Endothelial cell of umbilical vein (primary cell): ENCODE data around the gene NHLRC1. TPM values are rescaled to one million over a fixed set of nuclear protein-coding genes. Genes with fewer than 3 reads are reported as not detected.

Source experiments
- BruUV-seq: library from RNA; stranded (reverse); fragments of 400-500 nt; replicated peaks from 2 replicates; lab custom pipeline; 2021; lab: Mats Ljungman, UMichigan
- CTCF ChIA-PET: fragments of 300-600, 350-600 bp; sonication (Branson Sonifier 250); formaldehyde crosslinking; loops from one replicate; lab custom pipeline; 2021; ENCODE audit warnings: antibody characterized with exemption, inconsistent platforms; lab: Charles Lee
- POLR2A ChIA-PET: fragments of 300-600, 350-600 bp; sonication (Branson Sonifier 250); formaldehyde crosslinking; loops from one replicate; lab custom pipeline; 2021; ENCODE audit warnings: antibody characterized with exemption, inconsistent platforms; lab: Charles Lee
- DNase-seq: peaks from one replicate; pipeline ENCODE4 v3.0.0-alpha.2; 2011; ENCODE audit warnings: low read depth, low spot score
- FAIRE-seq: peaks from 2 replicates; lab custom pipeline; 2011; peaks lifted over from hg19 to GRCh38; lab: Jason Lieb, UNC
- H2AFZ ChIP-seq: 2 replicates; pipeline ENCODE4 v1.6.0; 2012; ENCODE audit warnings: low read depth, low read length, control low read depth, inconsistent platforms
- H3K27ac ChIP-seq: 2 replicates; pipeline ENCODE4 v1.5.1; 2011; ENCODE audit warnings: low read depth, mild to moderate bottlenecking, control low read depth, low read length, moderate library complexity; ENCODE audit not compliant: insufficient read depth
- H3K27me3 ChIP-seq, 2 experiments: 2 replicates each; pipeline versions ENCODE4 v1.6.0 to v1.6.1; 2011; ENCODE audit warnings: low read length in 2 of 2, mixed read lengths in 1 of 2; ENCODE audit not compliant: control insufficient read depth in 2 of 2, insufficient read depth in 2 of 2
- H3K36me3 ChIP-seq, 2 experiments: 2 replicates in 1 of 2; 3 replicates in 1 of 2; pipeline ENCODE4 v1.5.1; 2011; ENCODE audit warnings: low read length in 2 of 2, mild to moderate bottlenecking in 1 of 2, moderate library complexity in 1 of 2; ENCODE audit not compliant: control insufficient read depth in 2 of 2, insufficient read depth in 2 of 2; ENCODE audit errors: extremely low read depth in 1 of 2
- H3K4me1 ChIP-seq: 3 replicates; pipeline ENCODE4 v1.5.1; 2011; ENCODE audit warnings: mild to moderate bottlenecking, low read length; ENCODE audit not compliant: control insufficient read depth, insufficient read depth; ENCODE audit errors: extremely low read depth
- H3K4me2 ChIP-seq: 2 replicates; pipeline ENCODE4 v1.6.1; 2011; ENCODE audit warnings: low read length, control low read depth, mixed read lengths; ENCODE audit not compliant: insufficient read depth
- H3K4me3 ChIP-seq, 3 experiments: fragments of 200-600 bp in 1 of 3; sonication (generic), shearing (Covaris generic) in 1 of 3; replicated peaks in 1 of 3; 2 replicates each; pipeline ENCODE4 v1.5.1; 2011 to 2016; ENCODE audit warnings: control low read depth in 3 of 3, low read length in 3 of 3, mild to moderate bottlenecking in 2 of 3, inconsistent platforms in 1 of 3, low read depth in 1 of 3, moderate library complexity in 1 of 3; ENCODE audit not compliant: insufficient read depth in 1 of 3
- H3K79me2 ChIP-seq: 2 replicates; pipeline ENCODE4 v1.6.0; 2012; ENCODE audit warnings: low read length, inconsistent platforms; ENCODE audit not compliant: control insufficient read depth, insufficient read depth
- H3K9ac ChIP-seq: replicated peaks from 2 replicates; pipeline ENCODE3; 2011; ENCODE audit warnings: low read length, control low read depth; ENCODE audit not compliant: insufficient read depth; ENCODE audit errors: extremely low read depth
- H3K9me1 ChIP-seq: replicated peaks from 3 replicates; pipeline ENCODE4 v1.6.0; 2011; ENCODE audit warnings: mild to moderate bottlenecking, low read length; ENCODE audit not compliant: control insufficient read depth, insufficient read depth; ENCODE audit errors: extremely low read depth
- H3K9me3 ChIP-seq: replicated peaks from 2 replicates; pipeline ENCODE4 v1.5.1; 2012; ENCODE audit warnings: low read length, inconsistent platforms; ENCODE audit not compliant: control insufficient read depth, insufficient read depth
- H4K20me1 ChIP-seq: replicated peaks from 2 replicates; pipeline ENCODE3; 2011; ENCODE audit warnings: mild to moderate bottlenecking, low read length; ENCODE audit not compliant: control insufficient read depth, insufficient read depth; ENCODE audit errors: extremely low read depth
- EZH2 ChIP-seq: IDR thresholded peaks from 2 replicates; pipeline ENCODE4 v1.6.1; 2012; ENCODE audit warnings: borderline replicate concordance, low read depth, mild to moderate bottlenecking, moderate library complexity, low read length, inconsistent platforms; ENCODE audit not compliant: severe bottlenecking
- FOS ChIP-seq: IDR thresholded peaks from 2 replicates; pipeline ENCODE4 v1.6.1; 2011; ENCODE audit warnings: mild to moderate bottlenecking, low read length, moderate library complexity, borderline replicate concordance; ENCODE audit not compliant: insufficient read depth
- GATA2 ChIP-seq: IDR thresholded peaks from 2 replicates; pipeline ENCODE4 v1.7.0; 2011; ENCODE audit warnings: low read depth, mild to moderate bottlenecking, moderate library complexity, mixed read lengths, low read length; ENCODE audit not compliant: insufficient read length, insufficient read depth
- JUN ChIP-seq: IDR thresholded peaks from 2 replicates; pipeline ENCODE4 v1.6.1; 2011; ENCODE audit warnings: borderline replicate concordance, low read depth; ENCODE audit not compliant: insufficient read length, insufficient read depth
- MAX ChIP-seq: IDR thresholded peaks from 2 replicates; pipeline ENCODE4 v1.6.1; 2011; ENCODE audit not compliant: insufficient read depth, insufficient read length
- MYC ChIP-seq: IDR thresholded peaks from one replicate; pipeline ENCODE4 v1.6.1; 2011; ENCODE audit warnings: mild to moderate bottlenecking, low read depth, low read length
- POLR2A ChIP-seq: IDR thresholded peaks from 2 replicates; pipeline ENCODE4 v1.6.1; 2012; ENCODE audit warnings: low read depth, mild to moderate bottlenecking, control low read depth, low read length
- POLR2AphosphoS5 ChIP-seq: IDR thresholded peaks from 2 replicates; pipeline ENCODE4 v1.6.1; 2012; ENCODE audit warnings: low read depth, mild to moderate bottlenecking, control low read depth, low read length, moderate library complexity; ENCODE audit not compliant: insufficient read depth
- dilution Hi-C: fragments of 300-500 bp; cut with MboI; formaldehyde crosslinking; loops from one replicate; pipeline ENCODE4 v1.15.0; 2019; ENCODE audit warnings: low sequenced_read_pairs; ENCODE audit not compliant: extremely low pct_ligation_motif_present
- intact Hi-C: fragments of 100-400 bp; cut with micrococcal nuclease; formaldehyde crosslinking; loops from one replicate; pipeline ENCODE4 v1.10.0; 2022
- polyA plus RNA-seq, 4 experiments: library from polyadenylated mRNA; depleted of rRNA in 3 of 4; stranded (reverse) in 3 of 4; unstranded in 1 of 4; fragments of >200 nt; gene quantifications; 2 replicates each; pipeline versions ENCODE4 v1.2.1 to v1.2.3, GENCODE V29; 2011 to 2012; ENCODE audit warnings: missing spikeins in 1 of 4
- total RNA-seq: library from RNA; stranded (reverse); gene quantifications from 2 replicates; pipeline ENCODE4 v1.2.3, GENCODE V29; 2021
- TF ChIP-seq, protein P1 (sequence below), 2 donors: IDR thresholded peaks; 1 replicate in 1 of 2; 2 replicates in 1 of 2; pipeline ENCODE4 v1.5.1; 2011; ENCODE audit warnings: low read length in 2 of 2, mild to moderate bottlenecking in 2 of 2, moderate library complexity in 2 of 2, control low read depth in 1 of 2, inconsistent platforms in 1 of 2, low read depth in 1 of 2; ENCODE audit not compliant: insufficient read depth in 1 of 2; ENCODE audit errors: extremely low read depth in 1 of 2

NHLRC1 gene
- total and polyA plus RNA-seq, 2 donors (not counting 3 experiments of a cell fraction or from before 2014, with no cell fraction given): 1.7 to 2.3 TPM

DNA sequence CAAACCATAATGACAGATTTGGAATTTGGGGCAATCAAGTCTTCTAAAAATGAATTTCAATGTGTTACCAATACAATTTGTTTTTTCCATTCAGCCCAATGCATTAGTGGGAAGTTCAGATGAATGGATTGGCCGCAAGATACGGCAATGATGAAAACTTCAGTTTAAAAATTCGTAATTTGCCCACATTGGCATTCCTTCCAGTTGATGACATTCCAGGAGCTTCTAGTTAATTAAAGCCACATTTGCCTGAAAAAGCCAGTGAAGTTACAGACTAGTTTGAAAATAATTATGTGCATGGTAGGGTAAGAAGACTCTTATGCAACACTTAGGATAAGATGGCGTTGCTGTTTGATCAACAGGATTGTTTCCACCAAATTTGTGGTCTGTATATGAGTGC is 46.2 kb downstream of the NHLRC1 start:
- FAIRE-seq (no peak), DNase-seq (no peak)
- Histone ChIP-seq H2AFZ (no peak overlapping the region), H3K4me2 (no peak overlapping the region), H4K20me1 (no peaks in the 10 kb centered on the region), H3K9me1 (no peaks in the 10 kb centered on the region), H3K27ac (no peak overlapping the region), H3K79me2 (no peaks in the 10 kb centered on the region), H3K4me3 (no peak overlapping the region), H3K9me3 (no peaks in the 10 kb centered on the region), H3K9ac (no peak overlapping the region), H3K36me3 (no peaks in the 10 kb centered on the region), H3K27me3 (peaks cover 3% of the 10 kb centered on the region in 2 experiments), H3K4me1 (no peaks in the 10 kb centered on the region)
- CTCF ChIA-PET: no interaction called here
- BruUV-seq: no TSS peak
- POLR2A ChIA-PET: no interaction called here
- TF ChIP-seq POLR2A: no peak
- intact Hi-C loops: no loop called here
- dilution Hi-C loops: no loop called here

GRCh38 chr6:18072841-18073240 is 49.6 kb downstream of the NHLRC1 start:
- H3K9me3 ChIP-seq: no peaks in the 10 kb centered on the region
- H3K9ac ChIP-seq: no peak overlapping the region
- FAIRE-seq (no peak), DNase-seq (no peak)
- H3K27me3 ChIP-seq: peaks cover 2 to 3% of the 10 kb centered on the region in 2 experiments
- H4K20me1 ChIP-seq: no peaks in the 10 kb centered on the region
- H3K27ac ChIP-seq: no peak overlapping the region
- no peaks in the 10 kb centered on the region for H3K36me3 ChIP-seq
- ChIA-PET POLR2A (no interaction called here), CTCF (no interaction called here)
- H2AFZ ChIP-seq: no peak overlapping the region
- intact Hi-C loops: no loop called here
- BruUV-seq: no TSS peak
- TF ChIP-seq FOS (no peak), GATA2 (no peak), POLR2A (no peak), JUN (no peak), POLR2AphosphoS5 (no peak), EZH2 (no peak), MAX (no peak), MYC (no peak)
- TF ChIP-seq, protein P1, sequence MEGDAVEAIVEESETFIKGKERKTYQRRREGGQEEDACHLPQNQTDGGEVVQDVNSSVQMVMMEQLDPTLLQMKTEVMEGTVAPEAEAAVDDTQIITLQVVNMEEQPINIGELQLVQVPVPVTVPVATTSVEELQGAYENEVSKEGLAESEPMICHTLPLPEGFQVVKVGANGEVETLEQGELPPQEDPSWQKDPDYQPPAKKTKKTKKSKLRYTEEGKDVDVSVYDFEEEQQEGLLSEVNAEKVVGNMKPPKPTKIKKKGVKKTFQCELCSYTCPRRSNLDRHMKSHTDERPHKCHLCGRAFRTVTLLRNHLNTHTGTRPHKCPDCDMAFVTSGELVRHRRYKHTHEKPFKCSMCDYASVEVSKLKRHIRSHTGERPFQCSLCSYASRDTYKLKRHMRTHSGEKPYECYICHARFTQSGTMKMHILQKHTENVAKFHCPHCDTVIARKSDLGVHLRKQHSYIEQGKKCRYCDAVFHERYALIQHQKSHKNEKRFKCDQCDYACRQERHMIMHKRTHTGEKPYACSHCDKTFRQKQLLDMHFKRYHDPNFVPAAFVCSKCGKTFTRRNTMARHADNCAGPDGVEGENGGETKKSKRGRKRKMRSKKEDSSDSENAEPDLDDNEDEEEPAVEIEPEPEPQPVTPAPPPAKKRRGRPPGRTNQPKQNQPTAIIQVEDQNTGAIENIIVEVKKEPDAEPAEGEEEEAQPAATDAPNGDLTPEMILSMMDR (IDR thresholded peaks at IDR 0.05; ENCODE audit: extremely low read depth in 1 of 2, insufficient read depth in 1 of 2, low read depth in 1 of 2, low read length in 2 of 2): no peak
- dilution Hi-C loops: no loop called here
- no peak overlapping the region for H3K4me3 ChIP-seq
- no peaks in the 10 kb centered on the region for H3K4me1 ChIP-seq
- no peaks in the 10 kb centered on the region for H3K9me1 ChIP-seq
- no peaks in the 10 kb centered on the region for H3K79me2 ChIP-seq
- no peak overlapping the region for H3K4me2 ChIP-seq
